Measurements from ENCODE around the gene RGS3. TPM values are rescaled to one million over a fixed set of nuclear protein-coding genes. Genes with fewer than 3 reads are reported as not detected.
A peak's percentile ranks its signal among the peaks of the same experiment; 100 is the strongest.

The RGS3 gene
- total RNA-seq, 1 donor = 77.4 TPM

DNA sequence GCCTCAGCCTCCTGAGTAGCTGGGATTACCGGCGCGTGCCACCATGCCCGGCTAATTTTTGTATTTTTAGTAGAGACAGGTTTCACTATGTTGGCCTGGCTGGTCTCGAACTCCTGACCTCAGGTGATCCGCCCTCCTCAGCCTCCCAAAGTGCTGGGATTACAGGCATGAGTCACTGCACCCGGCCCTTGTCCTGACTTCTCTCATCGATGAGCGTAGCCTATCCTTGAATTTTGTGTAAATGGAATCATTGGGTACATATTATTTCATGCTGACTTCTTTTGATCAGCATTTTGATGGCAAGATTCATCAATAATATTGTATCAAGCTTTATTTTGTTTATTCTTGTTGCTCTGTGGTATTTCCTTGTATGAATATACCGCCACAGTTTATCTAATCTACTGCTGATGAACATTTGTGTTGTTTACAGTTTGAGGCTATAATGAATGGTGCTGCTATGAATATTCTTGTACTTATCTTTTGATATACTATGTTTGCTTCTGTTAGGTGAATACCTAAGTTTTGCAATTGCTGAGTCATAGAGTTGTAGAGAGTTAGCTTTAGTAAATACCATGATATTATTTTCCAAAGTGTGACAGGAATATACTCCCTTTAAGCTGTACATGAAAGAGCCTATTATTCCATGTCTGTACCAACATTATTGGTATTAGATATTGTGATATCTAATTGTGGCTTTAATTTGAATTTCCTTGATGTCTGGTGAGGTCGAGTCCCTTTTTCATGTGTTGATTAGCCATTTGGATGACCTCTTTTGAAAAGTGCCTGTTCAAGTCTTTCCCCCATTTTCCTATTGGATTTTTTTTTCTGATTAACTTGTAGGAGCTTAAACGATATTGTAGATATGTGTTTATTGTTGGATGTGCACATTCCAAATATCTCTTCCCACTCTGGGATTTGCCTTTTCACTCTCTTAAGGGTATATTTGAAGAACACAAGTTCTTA, 107.5 kb downstream of the RGS3 start:
- Histone ChIP-seq H3K27me3 (ENCODE audit: insufficient read depth, low read length) (no peaks in the 10 kb centered on the region), H2AFZ (ENCODE audit: low read length) (no peak overlapping the region), H3K4me1 (ENCODE audit: insufficient read depth, low read length) (peaks cover 14% of the 10 kb centered on the region), H3K36me3 (ENCODE audit: insufficient read depth, low read length) (no peaks in the 10 kb centered on the region), H3K4me2 (ENCODE audit: insufficient read depth, low read length) (no peak overlapping the region), H4K20me1 (ENCODE audit: insufficient read depth, low read length) (peaks cover 22% of the 10 kb centered on the region), H3K79me2 (ENCODE audit: insufficient read depth, low read length) (peaks cover 85% of the 10 kb centered on the region), H3K9me3 (ENCODE audit: low read depth, low read length) (no peaks in the 10 kb centered on the region), H3K4me3 (ENCODE audit: insufficient read depth, low read length) (no peak overlapping the region), H3K27ac (ENCODE audit: low read depth, low read length) (no peak overlapping the region)
- TF ChIP-seq CTCF (IDR thresholded peaks at IDR 0.05; ENCODE audit: extremely low read depth, low read depth, low read length) = no peak
- peak; percentile 59 for DNase-seq (ENCODE audit: insufficient read length, low spot score, missing footprints)

DNA sequence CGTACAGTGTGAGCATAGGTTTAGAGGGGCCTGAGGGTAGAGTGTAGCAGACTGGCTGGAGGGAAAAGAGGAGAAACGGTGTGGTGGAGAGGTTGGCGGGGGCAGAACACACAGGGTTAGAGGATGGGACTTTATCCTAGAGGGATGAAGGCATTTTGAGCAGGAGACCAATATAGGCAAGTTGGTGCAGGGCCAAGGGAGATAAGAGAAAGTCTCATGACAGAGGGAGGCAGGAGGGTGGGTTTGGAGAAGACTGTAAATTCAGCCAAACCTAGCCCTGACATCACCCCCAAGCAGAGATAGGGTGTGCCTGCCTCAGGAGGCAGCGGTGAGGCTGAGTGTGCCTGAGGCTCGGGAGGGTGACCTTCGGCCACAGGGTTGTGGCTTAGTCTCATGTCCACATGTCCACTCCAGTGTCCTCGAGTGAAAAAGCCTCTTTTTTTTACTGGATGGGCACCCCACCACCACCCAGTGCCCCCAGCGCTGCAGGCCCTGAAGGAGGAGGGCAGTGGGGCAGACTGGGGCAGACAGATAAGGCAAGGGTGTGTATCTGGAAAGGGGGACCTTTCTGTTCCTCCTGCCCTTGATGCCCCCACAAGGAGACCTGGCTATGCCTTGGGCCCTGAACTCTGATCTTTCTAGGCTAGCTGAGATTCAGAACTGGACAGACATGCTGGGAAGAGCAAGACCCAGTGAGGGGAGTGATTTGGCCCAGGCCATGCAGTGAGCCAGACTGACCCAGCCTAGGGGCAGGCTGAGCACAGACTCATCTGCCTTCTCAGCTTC, 108.7 kb downstream of the RGS3 start:
- Histone ChIP-seq H3K27me3 (ENCODE audit: insufficient read depth, low read length) (no peaks in the 10 kb centered on the region), H3K9me3 (ENCODE audit: low read depth, low read length) (no peaks in the 10 kb centered on the region), H3K4me1 (ENCODE audit: insufficient read depth, low read length) (peaks cover 10% of the 10 kb centered on the region), H3K79me2 (ENCODE audit: insufficient read depth, low read length) (peaks cover 78% of the 10 kb centered on the region), H2AFZ (ENCODE audit: low read length) (no peak overlapping the region), H3K36me3 (ENCODE audit: insufficient read depth, low read length) (no peaks in the 10 kb centered on the region), H4K20me1 (ENCODE audit: insufficient read depth, low read length) (peaks cover 21% of the 10 kb centered on the region), H3K4me2 (ENCODE audit: insufficient read depth, low read length) (no peak overlapping the region), H3K27ac (ENCODE audit: low read depth, low read length) (no peak overlapping the region), H3K4me3 (ENCODE audit: insufficient read depth, low read length) (no peak overlapping the region)
- DNase-seq (ENCODE audit: insufficient read length, low spot score, missing footprints) = peak; percentile 68
- no peak for TF ChIP-seq CTCF (IDR thresholded peaks at IDR 0.05; ENCODE audit: extremely low read depth, low read depth, low read length)

- H3K36me3 ChIP-seq (ENCODE audit: insufficient read depth, low read length) = no peaks in the 10 kb centered on the region
- no peak for TF ChIP-seq CTCF (IDR thresholded peaks at IDR 0.05; ENCODE audit: extremely low read depth, low read depth, low read length)
- H3K9me3 ChIP-seq (ENCODE audit: low read depth, low read length) = no peaks in the 10 kb centered on the region
- peaks cover 68% of the 10 kb centered on the region for H3K79me2 ChIP-seq (ENCODE audit: insufficient read depth, low read length)
- no peaks in the 10 kb centered on the region for H3K27me3 ChIP-seq (ENCODE audit: insufficient read depth, low read length)
- no peak overlapping the region for H2AFZ ChIP-seq (ENCODE audit: low read length)
- H3K4me1 ChIP-seq (ENCODE audit: insufficient read depth, low read length) = peaks cover 20% of the 10 kb centered on the region
- no peak overlapping the region for H3K4me3 ChIP-seq (ENCODE audit: insufficient read depth, low read length)
- H3K27ac ChIP-seq (ENCODE audit: low read depth, low read length) = no peak overlapping the region
- H3K4me2 ChIP-seq (ENCODE audit: insufficient read depth, low read length) = no peak overlapping the region
- peak; percentile 43 for DNase-seq (ENCODE audit: insufficient read length, low spot score, missing footprints)
- H4K20me1 ChIP-seq (ENCODE audit: insufficient read depth, low read length) = peaks cover 11% of the 10 kb centered on the region
These were observed 109.8 kb downstream of the RGS3 start for GRCh38 chr9:113573046-113573958.

Measured in osteoblast (primary cell).